Kidney epithelial cell (primary cell): ENCODE measurements around the gene CCDC85C. TPM values are rescaled to one million over a fixed set of nuclear protein-coding genes. Genes with fewer than 3 reads are reported as not detected.
A peak's percentile ranks its signal among the peaks of the same experiment; 100 is the strongest.

ENCODE experiments used
- DNase-seq: peaks from one replicate; pipeline ENCODE4 v3.0.0-alpha.2; 2010; ENCODE audit warnings: low read depth
- H3K27me3 ChIP-seq: 2 replicates; pipeline ENCODE4 v1.6.0; 2011; ENCODE audit warnings: low read length; ENCODE audit not compliant: control insufficient read depth, insufficient read depth
- H3K36me3 ChIP-seq: 2 replicates; pipeline ENCODE4 v1.5.1; 2011; ENCODE audit warnings: low read length; ENCODE audit not compliant: control insufficient read depth, insufficient read depth
- H3K4me3 ChIP-seq: 2 replicates; pipeline ENCODE4 v1.5.1; 2011; ENCODE audit warnings: low read depth, mild to moderate bottlenecking, control low read depth, low read length
- CTCF ChIP-seq: IDR thresholded peaks from 2 replicates; pipeline ENCODE4 v1.5.1; 2011; ENCODE audit warnings: mild to moderate bottlenecking, moderate library complexity, low read length, control low read depth, inconsistent platforms; ENCODE audit not compliant: insufficient read depth, poor library complexity, severe bottlenecking
- total RNA-seq: library from RNA; depleted of rRNA; stranded (reverse); fragments of >200 nt; gene quantifications from 2 replicates; pipeline ENCODE4 v1.2.3, GENCODE V29; 2015

CCDC85C gene
- total RNA-seq, 1 donor from 2014 or later: 32.4 TPM

- no peak for DNase-seq
- Histone ChIP-seq H3K36me3 (no peaks in the 10 kb centered on the region), H3K4me3 (no peak overlapping the region), H3K27me3 (no peaks in the 10 kb centered on the region)
- TF ChIP-seq CTCF: no peak
These were observed 67.9 kb downstream of the CCDC85C start for GRCh38 chr14:99535908-99536778.

GRCh38 chr14:99535448-99535847 lies 68.6 kb downstream of the CCDC85C start:
- H3K36me3 ChIP-seq: no peaks in the 10 kb centered on the region
- H3K27me3 ChIP-seq: no peaks in the 10 kb centered on the region
- no peak for TF ChIP-seq CTCF
- no peak overlapping the region for H3K4me3 ChIP-seq
- DNase-seq: no peak

- no peak overlapping the region for H3K4me3 ChIP-seq
- no peaks in the 10 kb centered on the region for H3K27me3 ChIP-seq
- no peak for TF ChIP-seq CTCF
- DNase-seq: peak; percentile 57
- no peaks in the 10 kb centered on the region for H3K36me3 ChIP-seq
These were observed 69.1 kb downstream of the CCDC85C start for GRCh38 chr14:99534863-99535262.

- Histone ChIP-seq H3K4me3 (no peak overlapping the region), H3K27me3 (no peaks in the 10 kb centered on the region), H3K36me3 (no peaks in the 10 kb centered on the region)
- no peak for DNase-seq
- no peak for TF ChIP-seq CTCF
These were observed 69.7 kb downstream of the CCDC85C start for GRCh38 chr14:99534333-99534732.

GRCh38 chr14:99532310-99532709 lies 71.7 kb downstream of the CCDC85C start:
- no peaks in the 10 kb centered on the region for H3K36me3 ChIP-seq
- no peaks in the 10 kb centered on the region for H3K27me3 ChIP-seq
- no peak for DNase-seq
- no peak for TF ChIP-seq CTCF
- no peak overlapping the region for H3K4me3 ChIP-seq
